Measurements from ENCODE around the gene STEAP4.

The STEAP4 gene

GRCh38 chr7:88312061-88312663 is 5.5 kb upstream of the STEAP4 start:
- no peak for TF ChIP-seq CTCF (conservative IDR thresholded peaks at IDR 0.05)
- H3K27ac ChIP-seq: no peak overlapping the region

GRCh38 chr7:88311675-88312036 is 5.0 kb upstream of the STEAP4 start:
- H3K27ac ChIP-seq: no peak overlapping the region
- TF ChIP-seq CTCF (conservative IDR thresholded peaks at IDR 0.05): no peak

GRCh38 chr7:88310956-88311674 is 4.4 kb upstream of the STEAP4 start:
- no peak overlapping the region for H3K27ac ChIP-seq
- TF ChIP-seq CTCF (conservative IDR thresholded peaks at IDR 0.05): no peak

- H3K27ac ChIP-seq: no peak overlapping the region
- no peak for TF ChIP-seq CTCF (conservative IDR thresholded peaks at IDR 0.05)
These were observed 3.1 kb upstream of the STEAP4 start for GRCh38 chr7:88309819-88310218.

GRCh38 chr7:88307823-88308222 is 1.1 kb upstream of the STEAP4 start:
- no peak for TF ChIP-seq CTCF (conservative IDR thresholded peaks at IDR 0.05)
- H3K27ac ChIP-seq: no peak overlapping the region

GRCh38 chr7:88307412-88307811 is 718 bp upstream of the STEAP4 start:
- peak overlapping the region; percentile 72 for H3K27ac ChIP-seq
- TF ChIP-seq CTCF (conservative IDR thresholded peaks at IDR 0.05): no peak

GRCh38 chr7:88305044-88305443 is 1.6 kb downstream of the STEAP4 start:
- no peak for TF ChIP-seq CTCF (conservative IDR thresholded peaks at IDR 0.05)
- H3K27ac ChIP-seq: peak overlapping the region; percentile 72

Measured in VCaP (cell line).